H1 (cell line): ENCODE measurements around the gene MYRF. TPM values are rescaled to one million over a fixed set of nuclear protein-coding genes. Genes with fewer than 3 reads are reported as not detected.

Experiments
- CTCF ChIA-PET: fragments of 300-600 bp; sonication (Branson Sonifier 250); formaldehyde crosslinking; loops from one replicate; lab custom pipeline; 2021; ENCODE audit not compliant: partially characterized antibody; lab: Charles Lee
- POLR2A ChIA-PET: fragments of 300-600 bp; sonication (Branson Sonifier 250); formaldehyde crosslinking; loops from one replicate; lab custom pipeline; 2021; ENCODE audit warnings: inconsistent platforms; ENCODE audit not compliant: partially characterized antibody; lab: Charles Lee
- DNase-seq, 2 experiments: peaks; one replicate each; pipeline versions ENCODE4 v3.0.0 to v3.0.0-alpha.2; 2010 to 2022; ENCODE audit warnings: low spot score in 2 of 2, low read depth in 1 of 2, mixed read lengths in 1 of 2
- FAIRE-seq: peaks from 2 replicates; lab custom pipeline; 2011; peaks lifted over from hg19 to GRCh38; lab: Jason Lieb, UNC
- H2AFZ ChIP-seq: 2 replicates; pipeline ENCODE4 v1.8.1; 2012; ENCODE audit warnings: low read length, inconsistent platforms
- H2AK5ac ChIP-seq: 2 replicates; pipeline ENCODE4 v1.6.1; 2013; ENCODE audit warnings: low read depth, low read length
- H2BK120ac ChIP-seq: replicated peaks from 2 replicates; pipeline ENCODE3; 2013; ENCODE audit warnings: low read depth, low read length, inconsistent platforms
- H2BK12ac ChIP-seq: 2 replicates; pipeline ENCODE4 v1.6.1; 2013; ENCODE audit warnings: low read depth, low read length
- H2BK15ac ChIP-seq: 2 replicates; pipeline ENCODE4 v1.6.1; 2013; ENCODE audit warnings: low read length
- H2BK20ac ChIP-seq: 2 replicates; pipeline ENCODE4 v1.6.1; 2013; ENCODE audit warnings: low read length
- H2BK5ac ChIP-seq: 2 replicates; pipeline ENCODE4 v1.6.1; 2013; ENCODE audit warnings: low read depth, low read length
- H3K14ac ChIP-seq: 2 replicates; pipeline ENCODE4 v1.6.1; 2013; ENCODE audit warnings: inconsistent platforms; ENCODE audit not compliant: insufficient read length
- H3K18ac ChIP-seq: 2 replicates; pipeline ENCODE4 v1.6.1; 2013; ENCODE audit warnings: low read length; ENCODE audit errors: extremely low read depth
- H3K23ac ChIP-seq: 2 replicates; pipeline ENCODE4 v1.6.1; 2013; ENCODE audit warnings: inconsistent platforms; ENCODE audit not compliant: insufficient read length
- H3K23me2 ChIP-seq: 2 replicates; pipeline ENCODE4 v1.6.1; 2013; ENCODE audit warnings: low read depth, low read length
- H3K27ac ChIP-seq: 2 replicates; pipeline ENCODE4 v1.6.1; 2011; ENCODE audit warnings: low read depth, low read length, inconsistent platforms
- H3K27me3 ChIP-seq, 4 experiments: replicated peaks in 1 of 4; 1 replicate in 1 of 4; 2 replicates in 3 of 4; pipeline versions ENCODE4 v1.6.1 to v1.8.1; 2011 to 2013; ENCODE audit warnings: low read length in 3 of 4, mild to moderate bottlenecking in 3 of 4, inconsistent platforms in 2 of 4, mixed read lengths in 2 of 4, moderate library complexity in 1 of 4; ENCODE audit not compliant: control insufficient read depth in 3 of 4, insufficient read depth in 3 of 4; ENCODE audit errors: extremely low read depth in 1 of 4
- H3K36me3 ChIP-seq, 4 experiments: 2 replicates each; pipeline versions ENCODE4 v1.6.1 to v1.8.1; 2011 to 2013; ENCODE audit warnings: mild to moderate bottlenecking in 4 of 4, low read length in 3 of 4, moderate library complexity in 2 of 4, control low read depth in 1 of 4, inconsistent platforms in 1 of 4; ENCODE audit not compliant: insufficient read depth in 4 of 4, control insufficient read depth in 2 of 4
- H3K4ac ChIP-seq: replicated peaks from 2 replicates; pipeline ENCODE3; 2013; ENCODE audit warnings: low read length, low read depth, mixed read lengths, inconsistent platforms; ENCODE audit not compliant: insufficient read length
- H3K4me1 ChIP-seq, 4 experiments: replicated peaks in 1 of 4; 1 replicate in 1 of 4; 2 replicates in 3 of 4; pipeline versions ENCODE4 v1.6.1 to v1.8.1; 2011 to 2013; ENCODE audit warnings: low read length in 3 of 4, inconsistent platforms in 2 of 4, mixed read lengths in 1 of 4; ENCODE audit not compliant: insufficient read depth in 4 of 4, control insufficient read depth in 3 of 4
- H3K4me2 ChIP-seq, 2 experiments: 2 replicates each; pipeline versions ENCODE4 v1.6.1 to v1.8.1; 2011 to 2013; ENCODE audit warnings: low read depth in 2 of 2, low read length in 2 of 2, control low read depth in 1 of 2, inconsistent platforms in 1 of 2, mild to moderate bottlenecking in 1 of 2; ENCODE audit not compliant: insufficient read depth in 1 of 2
- H3K4me3 ChIP-seq, 4 experiments: fragments of 200-600, 300-600 bp in 1 of 4; sonication (generic), shearing (Covaris generic), sonication (Bioruptor Twin) in 1 of 4; 2 replicates each; pipeline versions ENCODE4 v1.5.1 to v1.8.1; 2011 to 2016; ENCODE audit warnings: low read length in 4 of 4, low read depth in 3 of 4, control low read depth in 2 of 4, inconsistent platforms in 2 of 4, mild to moderate bottlenecking in 2 of 4, mixed read lengths in 1 of 4, moderate library complexity in 1 of 4; ENCODE audit not compliant: insufficient read depth in 2 of 4; ENCODE audit errors: extremely low read depth in 1 of 4
- H3K56ac ChIP-seq: replicated peaks from 2 replicates; pipeline ENCODE3; 2013; ENCODE audit warnings: low read depth, mild to moderate bottlenecking, mixed read lengths, low read length, inconsistent platforms; ENCODE audit not compliant: insufficient read length
- H3K79me1 ChIP-seq: 2 replicates; pipeline ENCODE4 v1.6.1; 2013; ENCODE audit warnings: low read depth, low read length, control low read depth
- H3K79me2 ChIP-seq, 2 experiments: 2 replicates each; pipeline versions ENCODE4 v1.6.1 to v1.8.1; 2012 to 2013; ENCODE audit warnings: low read length in 2 of 2, mild to moderate bottlenecking in 2 of 2, inconsistent platforms in 1 of 2; ENCODE audit not compliant: insufficient read depth in 2 of 2, control insufficient read depth in 1 of 2
- H3K9ac ChIP-seq, 4 experiments: replicated peaks in 1 of 4; 1 replicate in 1 of 4; 2 replicates in 3 of 4; pipeline versions ENCODE4 v1.6.1 to v1.8.1; 2011 to 2013; ENCODE audit warnings: low read depth in 3 of 4, low read length in 3 of 4, control low read depth in 2 of 4, mild to moderate bottlenecking in 2 of 4, moderate library complexity in 2 of 4, inconsistent platforms in 1 of 4; ENCODE audit errors: extremely low read depth in 1 of 4
- H3K9me3 ChIP-seq, 2 experiments: 2 replicates each; pipeline versions ENCODE4 v1.6.1 to v1.8.1; 2012 to 2013; ENCODE audit warnings: mild to moderate bottlenecking in 2 of 2, moderate library complexity in 2 of 2, control low read depth in 1 of 2, inconsistent platforms in 1 of 2, low read depth in 1 of 2, low read length in 1 of 2, mixed read lengths in 1 of 2; ENCODE audit not compliant: insufficient read depth in 2 of 2
- H4K20me1 ChIP-seq, 2 experiments: replicated peaks in 1 of 2; 2 replicates each; pipeline versions ENCODE3 to v1.8.1; 2011 to 2013; ENCODE audit warnings: inconsistent platforms in 2 of 2, low read length in 2 of 2, mild to moderate bottlenecking in 1 of 2; ENCODE audit not compliant: insufficient read depth in 2 of 2, control insufficient read depth in 1 of 2
- H4K5ac ChIP-seq: 2 replicates; pipeline ENCODE4 v1.6.1; 2013; ENCODE audit warnings: low read length, low read depth, mixed read lengths, inconsistent platforms; ENCODE audit not compliant: insufficient read length
- H4K8ac ChIP-seq: 2 replicates; pipeline ENCODE4 v1.8.0; 2013; ENCODE audit warnings: mild to moderate bottlenecking, moderate library complexity, low read length, inconsistent platforms; ENCODE audit not compliant: insufficient read depth; ENCODE audit errors: extremely low read depth
- H4K91ac ChIP-seq: replicated peaks from 2 replicates; pipeline ENCODE3; 2013; ENCODE audit warnings: low read length, mixed read lengths, inconsistent platforms; ENCODE audit not compliant: insufficient read length
- BACH1 ChIP-seq: IDR thresholded peaks from 2 replicates; pipeline ENCODE4 v1.6.1; 2012; ENCODE audit warnings: low read length, improper control_type of control experiment
- CHD2 ChIP-seq: IDR thresholded peaks from 2 replicates; pipeline ENCODE4 v1.6.1; 2012; ENCODE audit warnings: low read length, improper control_type of control experiment
- CREB1 ChIP-seq: IDR thresholded peaks from 2 replicates; pipeline ENCODE4 v1.6.1; 2012; ENCODE audit warnings: inconsistent platforms
- FOSL1 ChIP-seq: IDR thresholded peaks from 2 replicates; pipeline ENCODE4 v1.6.1; 2011; ENCODE audit warnings: mild to moderate bottlenecking, low read depth, low read length, moderate library complexity; ENCODE audit not compliant: insufficient read depth
- GABPA ChIP-seq: IDR thresholded peaks from 2 replicates; pipeline ENCODE4 v1.6.1; 2011; ENCODE audit warnings: mild to moderate bottlenecking, low read length, moderate library complexity, borderline replicate concordance; ENCODE audit not compliant: insufficient read depth
- GTF2F1 ChIP-seq: IDR thresholded peaks from 2 replicates; pipeline ENCODE4 v1.6.1; 2012; ENCODE audit warnings: low read depth, low read length, improper control_type of control experiment, borderline replicate concordance
- KDM5A ChIP-seq: fragments of 200-600 bp; IDR thresholded peaks from 2 replicates; pipeline ENCODE4 v1.7.1; 2012; ENCODE audit warnings: mild to moderate bottlenecking, low read length, inconsistent platforms, mixed read lengths
- NANOG ChIP-seq: IDR thresholded peaks from 2 replicates; pipeline ENCODE4 v1.6.1; 2011; ENCODE audit warnings: low read length, low read depth, mild to moderate bottlenecking, inconsistent platforms; ENCODE audit not compliant: insufficient read depth, poor library complexity, severe bottlenecking
- POLR2A ChIP-seq, 2 experiments: IDR thresholded peaks; 1 replicate in 1 of 2; 2 replicates in 1 of 2; pipeline ENCODE4 v1.6.1; 2011; ENCODE audit warnings: low read depth in 2 of 2, low read length in 2 of 2, mild to moderate bottlenecking in 2 of 2; ENCODE audit errors: control extremely low read depth in 1 of 2
- RNF2 ChIP-seq: fragments of 200-900, 300-1000 bp; sonication (generic); IDR thresholded peaks from 2 replicates; pipeline ENCODE4 v1.7.1; 2016; ENCODE audit warnings: borderline replicate concordance, low read depth, mild to moderate bottlenecking, antibody characterized with exemption, low read length; ENCODE audit not compliant: poor library complexity, severe bottlenecking; ENCODE audit errors: missing control alignments
- SIX5 ChIP-seq: IDR thresholded peaks from 2 replicates; pipeline ENCODE4 v1.6.1; 2011; ENCODE audit warnings: mild to moderate bottlenecking, low read depth, low read length
- SP1 ChIP-seq: IDR thresholded peaks from 2 replicates; pipeline ENCODE4 v1.6.1; 2011; ENCODE audit warnings: low read depth, low read length
- TAF7 ChIP-seq: optimal IDR thresholded peaks from 2 replicates; pipeline ENCODE3; 2011; ENCODE audit warnings: low read depth, mild to moderate bottlenecking, inconsistent platforms, low read length, moderate library complexity, borderline replicate concordance
- TCF12 ChIP-seq: IDR thresholded peaks from 2 replicates; pipeline ENCODE4 v1.6.1; 2011; ENCODE audit warnings: low read depth, mild to moderate bottlenecking, low read length
- WGBS, 2 experiments: shearing (Covaris generic) in 1 of 2; methylation state at CpG; one replicate each; pipeline versions ENCODE4 v1.1.6 to v1.1.7; 2013 to 2015; ENCODE audit warnings: low lambda C conversion rate in 2 of 2, mixed read lengths in 2 of 2, inconsistent platforms in 1 of 2, low coverage in 1 of 2, missing lambda C conversion rate in 1 of 2; ENCODE audit not compliant: insufficient replicate concordance in 2 of 2, insufficient coverage in 1 of 2, insufficient read length in 1 of 2; ENCODE audit errors: extremely low coverage in 1 of 2, missing lambda C conversion rate in 1 of 2; 5-methylcytosine and 5-hydroxymethylcytosine counted together
- polyA plus RNA-seq, 7 experiments: library from polyadenylated mRNA; depleted of rRNA in 3 of 7; stranded (reverse) in 5 of 7; unstranded in 2 of 7; fragments of >200 nt in 5 of 7; fragments of 200-250 nt in 2 of 7; gene quantifications; 1 replicate in 5 of 7; 2 replicates in 1 of 7; 4 replicates in 1 of 7; pipeline versions ENCODE4 v1.2.1 to v1.2.3, GENCODE V29; 2011 to 2013; ENCODE audit warnings: missing spikeins in 2 of 7, mixed read lengths in 2 of 7
- total RNA-seq: library from RNA; stranded (reverse); fragmentation: NEBNext Ultra II Directional; extraction: Animal tissue kit (Norgen Biotek cat#: 25700); gene quantifications from 2 replicates; pipeline ENCODE4 v1.2.1, GENCODE V29; 2021

The MYRF gene
- total and polyA plus RNA-seq, 2 of the 8 experiments (the other 6 are each of a cell fraction or from before 2014, with no cell fraction given): 6.0 to 6.1 TPM

DNA sequence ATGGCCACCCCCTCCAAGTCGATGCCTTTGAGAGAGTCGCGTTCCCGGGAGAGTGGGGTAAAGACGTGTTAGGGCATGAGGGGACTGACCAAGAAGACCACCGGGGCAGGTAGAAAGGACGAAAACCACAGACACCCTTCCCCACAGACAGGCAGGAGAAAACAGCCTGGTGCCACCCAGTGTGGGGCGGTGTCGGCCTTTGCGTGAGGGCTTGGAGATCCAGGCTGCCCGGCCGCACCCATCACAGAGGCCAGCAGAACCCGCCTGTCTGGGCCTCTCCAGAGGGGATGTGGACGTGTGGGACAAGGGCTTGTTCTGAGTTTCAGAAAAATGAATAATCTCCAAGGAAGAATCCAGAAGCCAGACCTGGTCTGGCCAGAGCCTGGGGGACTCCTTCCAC is 41.4 kb upstream of the MYRF start:
- no peak overlapping the region for H2BK12ac ChIP-seq
- 85% methylated on average over 14 of the region's 14 CpGs; no CpG with 5 or more reads in 1 of the 2 experiments for WGBS, 2 experiments
- no peaks in the 10 kb centered on the region for H4K20me1 ChIP-seq
- no peak overlapping the region for H2BK120ac ChIP-seq
- no peak overlapping the region for H2BK15ac ChIP-seq
- no peaks in the 10 kb centered on the region for H3K79me1 ChIP-seq
- POLR2A ChIA-PET: interaction anchor here (1.6 kb wide), 1 partner anchor 16 kb away, joined by 3 read pairs; no protein-coding TSS in a partner anchor
- TF ChIP-seq POLR2A (IDR thresholded peaks at IDR 0.05; ENCODE audit: control extremely low read depth in 1 of 2, low read depth in 2 of 2, low read length in 2 of 2) (no peak), BACH1 (no peak), KDM5A (no peak), TCF12 (no peak), FOSL1 (no peak), CREB1 (no peak), SIX5 (no peak), CHD2 (no peak), TAF7 (no peak), GABPA (no peak), RNF2 (no peak), SP1 (no peak), NANOG (no peak), GTF2F1 (no peak)
- TF ChIP-seq, all 59 proteins: peak for 0
- Histone ChIP-seq H4K5ac (no peak overlapping the region), H3K27ac (no peak overlapping the region), H3K4me3 (no peak overlapping the region), H3K23me2 (no peaks in the 10 kb centered on the region; the same call in 1 of the 2 replicates), H3K27me3 (no peaks in the 10 kb centered on the region), H2BK5ac (no peak overlapping the region), H3K23ac (no peak overlapping the region), H3K9me3 (no peaks in the 10 kb centered on the region), H2AK5ac (no peak overlapping the region), H4K91ac (no peak overlapping the region), H3K14ac (no peak overlapping the region), H3K4me1 (peaks cover 0 to 19% (median 9%) of the 10 kb centered on the region in 4 experiments; a peak in 4 of 7 replicates), H2BK20ac (no peak overlapping the region), H3K4ac (no peak overlapping the region), H2AFZ (no peak overlapping the region), H3K4me2 (no peak overlapping the region), H3K79me2 (no peaks in the 10 kb centered on the region), H3K36me3 (no peaks in the 10 kb centered on the region), H3K56ac (no peak overlapping the region), H3K9ac (no peak overlapping the region), H3K18ac (no peak overlapping the region), H4K8ac (no peak overlapping the region)
- FAIRE-seq (no peak), DNase-seq (no peak)
- CTCF ChIA-PET: interaction anchor here (1.1 to 7.9 kb wide), 9 partner anchors 8 to 194 kb away, joined by 3 to 47 read pairs (median 8); no protein-coding TSS in a partner anchor
